Cerebellar cortex (tissue), 1 donor: ENCODE measurements around the gene KRT2.

Experiments
- DNase-seq: peaks from one replicate; pipeline ENCODE4 v3.0.0-alpha.2; 2015; ENCODE audit warnings: low spot score

The KRT2 gene

GRCh38 chr12:52663420-52663819, 11.4 kb upstream of the KRT2 start:
- no peak for DNase-seq

DNA sequence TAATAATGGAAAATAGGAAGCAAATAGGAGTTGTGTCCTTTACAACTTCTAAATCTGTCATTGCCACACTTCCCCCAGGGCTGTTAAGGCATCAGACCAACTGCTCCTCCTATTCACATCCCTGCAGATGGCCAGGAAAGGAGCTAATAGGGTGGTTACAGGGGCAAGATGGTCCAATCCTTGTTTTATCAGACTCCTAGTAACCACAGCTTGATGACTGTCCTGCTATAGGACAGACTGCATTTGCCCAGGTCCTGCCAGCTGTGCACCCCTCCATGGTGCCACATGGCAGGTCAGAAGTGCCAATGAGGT, 10.9 kb upstream of the KRT2 start:
- no peak for DNase-seq

DNA sequence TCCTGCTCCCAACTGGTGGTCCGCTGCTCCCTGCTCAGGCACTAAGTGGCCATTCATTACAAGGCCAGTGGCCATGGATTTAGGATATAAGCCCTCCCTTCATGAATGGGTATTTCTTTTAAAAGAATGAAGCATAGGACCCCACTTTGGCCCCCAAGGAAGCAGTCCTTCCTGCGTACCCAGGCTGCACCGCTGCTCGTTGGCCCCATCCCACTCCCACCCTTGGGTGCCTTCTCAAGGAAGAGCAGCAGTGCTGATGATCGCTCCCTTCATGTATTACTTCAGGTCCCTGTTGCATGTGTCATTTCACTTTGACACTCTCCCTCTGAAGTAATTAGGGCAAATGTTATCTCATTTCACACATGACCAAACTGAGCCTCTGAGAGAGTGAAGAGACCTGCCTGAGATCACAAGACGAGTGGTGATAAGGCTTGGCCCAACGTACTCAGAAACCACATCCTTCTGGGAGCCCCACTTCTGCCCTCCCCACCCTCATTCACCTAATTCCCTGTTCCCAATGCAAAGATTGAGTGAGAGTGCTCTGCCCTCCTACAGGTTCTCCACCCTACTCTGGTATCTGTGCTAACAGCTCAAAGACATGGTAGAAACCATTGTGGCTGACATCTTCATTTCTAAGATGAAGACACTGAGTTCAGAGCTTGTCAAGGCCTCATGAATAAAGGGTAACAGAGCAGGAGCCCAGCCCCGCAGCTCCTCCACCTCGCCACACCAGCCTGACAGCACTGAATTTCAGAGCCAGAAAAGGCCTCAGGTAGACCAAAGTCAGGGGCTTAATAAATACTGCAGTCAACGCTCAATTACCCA, 10.3 kb upstream of the KRT2 start:
- DNase-seq, result no peak

- no peak for DNase-seq
Observed at GRCh38 chr12:52661668-52662067, 9.7 kb upstream of the KRT2 start.

DNA sequence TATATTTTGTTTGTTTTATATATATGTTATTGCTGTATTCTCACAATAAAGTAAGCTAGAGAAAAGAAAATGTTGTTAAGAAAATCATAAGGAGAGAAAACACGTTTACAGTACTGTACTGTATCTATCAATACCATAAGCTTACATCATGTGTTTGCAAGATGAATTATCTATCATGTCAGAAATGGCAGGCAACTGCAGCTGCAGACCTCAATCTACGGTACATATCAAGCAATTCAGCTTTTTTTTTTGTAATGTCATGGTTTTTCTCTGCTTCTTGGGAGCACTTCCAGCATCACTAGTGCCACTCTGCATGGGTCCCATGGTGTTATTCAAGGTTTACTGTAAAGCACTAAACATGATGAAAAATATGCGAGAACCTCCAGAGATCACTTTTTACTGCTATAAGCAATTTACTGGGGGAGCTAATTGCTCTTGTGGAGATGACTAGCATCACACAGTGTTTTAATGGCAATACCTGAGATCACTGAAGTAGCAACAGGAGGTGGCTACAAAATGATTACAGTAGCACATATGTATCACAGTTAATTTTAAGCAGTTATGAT, 9.0 kb upstream of the KRT2 start:
- no peak for DNase-seq

GRCh38 chr12:52659951-52660350, 7.9 kb upstream of the KRT2 start:
- DNase-seq, result no peak

DNA sequence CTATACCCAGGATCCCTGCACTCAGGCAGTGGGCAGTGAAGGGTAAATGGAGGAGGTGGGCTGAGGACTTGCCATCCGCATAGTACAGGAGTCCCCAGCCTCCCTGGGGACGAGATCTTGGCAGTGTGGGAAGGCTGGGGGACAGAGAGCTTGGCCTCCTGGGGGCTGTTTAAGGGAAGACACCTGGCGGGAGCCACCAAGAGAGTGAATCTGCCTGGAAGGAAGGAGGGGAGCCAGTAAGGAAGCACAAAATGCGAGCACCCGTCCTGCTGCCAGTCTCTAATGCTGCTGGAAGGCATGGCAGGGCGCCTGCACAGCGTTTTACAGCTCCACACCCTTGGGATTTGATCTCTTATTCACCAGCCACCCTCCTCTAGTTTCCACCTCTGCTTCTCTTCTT, 7.4 kb upstream of the KRT2 start:
- no peak for DNase-seq

DNA sequence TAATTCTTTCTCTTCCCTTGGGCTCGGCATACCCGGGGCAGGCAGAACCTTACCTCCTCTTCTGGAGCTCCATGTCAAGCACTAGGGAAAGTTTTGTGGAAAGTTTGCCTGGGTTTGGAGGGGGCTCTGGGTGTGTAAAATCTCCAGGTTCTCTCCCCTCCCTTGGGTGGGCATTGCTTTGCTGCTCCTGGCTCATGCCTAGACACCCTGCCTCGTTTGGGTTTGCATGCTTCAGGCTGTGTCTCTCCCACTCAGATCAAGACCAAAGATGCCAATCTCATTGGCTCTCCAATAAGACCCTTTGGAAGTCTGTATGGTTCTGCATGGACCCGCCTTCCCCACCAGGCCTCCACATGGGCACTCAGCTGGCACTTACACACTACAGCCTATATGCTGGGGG, 6.2 kb upstream of the KRT2 start:
- DNase-seq, result no peak

DNA sequence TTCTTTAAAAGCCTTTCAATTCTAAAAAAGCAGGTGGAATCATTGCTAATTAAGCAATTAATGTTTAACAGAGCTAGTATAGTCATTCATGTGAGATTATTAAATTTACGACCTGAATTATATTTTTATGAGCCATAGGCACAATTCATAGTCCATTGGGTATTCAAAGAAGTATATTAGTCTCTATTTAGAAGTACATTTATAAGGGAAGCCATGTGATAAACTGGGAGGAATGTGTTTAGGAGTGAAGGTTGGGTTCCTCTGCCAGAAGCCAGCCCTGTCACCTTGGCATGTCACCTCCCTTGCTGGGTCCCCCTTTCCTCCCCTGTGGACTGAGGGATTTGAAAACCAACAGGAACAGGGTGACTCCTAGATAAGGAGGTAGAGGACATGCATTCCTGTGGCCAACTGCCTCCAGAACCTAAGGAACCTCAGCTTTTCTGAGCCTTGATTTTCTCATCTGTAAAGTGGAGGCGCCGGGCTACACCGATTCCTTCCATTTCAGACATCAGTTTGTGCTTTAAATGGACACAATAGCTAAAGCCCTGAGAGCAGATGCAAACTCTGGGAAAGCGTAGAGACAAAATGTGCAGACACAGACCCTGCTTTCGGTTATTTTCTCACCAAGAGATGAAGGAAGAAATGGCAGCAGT, 5.4 kb upstream of the KRT2 start:
- no peak for DNase-seq

- no peak for DNase-seq
Observed at GRCh38 chr12:52656616-52657015, 4.6 kb upstream of the KRT2 start.

- DNase-seq, result no peak
Observed at GRCh38 chr12:52655720-52656124, 3.7 kb upstream of the KRT2 start.

DNA sequence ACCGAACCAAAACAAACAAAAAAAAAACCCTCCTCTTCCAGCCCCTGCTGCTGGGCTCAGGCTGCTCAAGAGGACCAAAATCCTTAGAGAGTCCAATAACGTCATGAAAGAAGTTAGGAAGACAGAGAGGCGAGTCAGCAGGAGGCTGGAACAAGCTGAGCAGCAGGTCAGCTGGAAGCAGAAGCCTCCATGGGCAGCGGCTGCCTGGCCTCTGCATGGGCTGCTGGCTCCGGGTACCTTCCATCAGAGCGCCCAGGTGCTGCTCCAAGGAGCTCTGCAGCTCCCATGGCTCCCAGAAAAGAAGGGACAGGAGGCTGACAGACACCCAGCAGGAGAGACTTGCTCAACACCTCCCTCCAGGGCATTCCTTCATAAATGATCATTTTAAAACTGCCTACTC, 3.2 kb upstream of the KRT2 start:
- no peak for DNase-seq

DNA sequence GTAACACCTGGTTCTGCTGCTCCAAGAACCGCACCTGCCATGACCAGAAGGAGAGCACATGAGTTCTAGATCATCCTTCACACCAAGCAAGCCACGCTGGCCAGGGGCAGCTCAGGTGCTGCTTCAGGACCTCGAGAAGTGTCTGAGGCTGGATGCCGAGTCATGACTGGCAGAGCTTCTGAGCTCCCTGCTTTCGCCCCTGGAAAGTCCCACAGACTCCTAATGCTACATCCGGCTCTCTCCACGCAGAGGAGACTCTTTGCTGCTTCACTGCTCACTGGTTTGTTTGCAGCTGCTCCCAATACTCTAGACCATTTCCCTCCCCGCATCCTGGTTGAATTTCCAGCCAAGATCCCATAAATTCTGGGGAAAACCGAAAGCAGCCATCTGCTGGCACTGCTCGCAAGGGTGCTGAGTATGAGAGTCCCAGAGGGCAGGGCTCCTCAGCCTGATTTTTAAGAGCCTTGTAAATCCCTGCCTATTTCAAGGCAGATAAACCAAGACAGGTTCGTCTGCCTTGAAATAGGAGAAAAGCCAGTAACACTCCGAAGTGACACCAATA, 1.4 kb downstream of the KRT2 start:
- no peak for DNase-seq

- DNase-seq, result no peak
Observed at GRCh38 chr12:52649066-52649465, 2.9 kb downstream of the KRT2 start.

DNA sequence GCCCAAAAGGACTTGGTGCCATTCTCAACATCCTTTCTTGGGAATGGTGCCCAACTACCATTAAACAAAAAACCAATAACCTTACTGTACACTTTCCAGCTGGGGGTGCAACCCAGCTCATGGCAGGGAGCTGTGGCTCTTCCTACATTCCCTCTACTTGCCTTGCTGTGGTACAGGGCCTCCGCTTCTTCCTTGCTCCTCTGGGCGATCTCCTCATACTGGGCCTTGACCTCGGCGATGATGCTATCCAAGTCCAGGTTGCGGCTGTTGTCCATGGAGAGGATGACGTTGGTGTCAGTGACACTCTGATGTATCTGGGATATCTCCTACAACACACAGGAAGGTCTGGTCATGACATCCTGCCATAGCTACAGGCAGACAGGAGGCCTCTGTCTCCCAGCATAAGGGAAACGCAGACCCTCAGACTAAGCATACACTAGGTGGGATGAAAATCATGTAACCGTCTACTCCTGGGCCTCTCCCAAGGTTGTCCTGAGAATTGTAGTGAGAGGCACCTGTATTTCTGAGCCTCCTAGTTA, 3.9 kb downstream of the KRT2 start:
- no peak for DNase-seq

DNA sequence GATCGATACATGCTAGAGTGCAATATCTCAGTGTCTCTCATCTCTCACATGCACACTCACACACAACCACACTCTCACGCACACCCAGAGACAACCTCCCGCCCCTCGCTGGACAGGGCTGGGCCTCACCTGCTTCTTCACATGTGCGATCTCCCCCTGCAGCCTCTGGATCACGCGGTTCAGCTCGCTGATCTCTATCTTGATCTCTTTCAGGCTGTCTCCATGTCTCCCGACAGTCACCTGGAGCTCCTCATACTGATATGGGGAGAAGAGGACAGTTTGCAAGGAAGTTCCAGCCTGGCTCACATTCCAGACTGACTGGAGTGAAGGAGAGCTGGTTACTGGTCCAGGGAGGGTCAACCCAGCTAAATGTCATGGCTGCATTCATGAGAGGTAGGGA, 4.4 kb downstream of the KRT2 start:
- DNase-seq, result no peak

- no peak for DNase-seq
Observed at GRCh38 chr12:52646613-52647012, 5.4 kb downstream of the KRT2 start.

DNA sequence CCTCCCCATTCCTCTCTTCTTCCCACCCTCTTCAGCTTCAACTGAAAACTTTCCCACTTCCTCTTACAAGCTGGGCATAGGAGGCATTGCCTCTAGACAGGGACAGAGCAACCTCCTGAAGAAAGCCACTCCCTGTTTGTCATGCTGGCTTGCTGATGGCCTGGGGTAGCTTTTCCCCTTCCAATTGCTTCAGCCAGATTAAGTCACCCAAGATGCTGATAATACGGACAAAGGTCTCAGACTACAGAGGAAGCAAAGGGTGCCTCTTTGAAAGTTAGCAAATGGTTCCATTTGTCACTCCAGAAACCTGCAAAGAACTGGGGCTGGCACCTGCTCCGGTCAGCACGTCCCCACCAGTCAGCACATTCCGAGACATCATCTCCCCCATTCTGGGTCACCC, 6.0 kb downstream of the KRT2 start:
- DNase-seq, result no peak

DNA sequence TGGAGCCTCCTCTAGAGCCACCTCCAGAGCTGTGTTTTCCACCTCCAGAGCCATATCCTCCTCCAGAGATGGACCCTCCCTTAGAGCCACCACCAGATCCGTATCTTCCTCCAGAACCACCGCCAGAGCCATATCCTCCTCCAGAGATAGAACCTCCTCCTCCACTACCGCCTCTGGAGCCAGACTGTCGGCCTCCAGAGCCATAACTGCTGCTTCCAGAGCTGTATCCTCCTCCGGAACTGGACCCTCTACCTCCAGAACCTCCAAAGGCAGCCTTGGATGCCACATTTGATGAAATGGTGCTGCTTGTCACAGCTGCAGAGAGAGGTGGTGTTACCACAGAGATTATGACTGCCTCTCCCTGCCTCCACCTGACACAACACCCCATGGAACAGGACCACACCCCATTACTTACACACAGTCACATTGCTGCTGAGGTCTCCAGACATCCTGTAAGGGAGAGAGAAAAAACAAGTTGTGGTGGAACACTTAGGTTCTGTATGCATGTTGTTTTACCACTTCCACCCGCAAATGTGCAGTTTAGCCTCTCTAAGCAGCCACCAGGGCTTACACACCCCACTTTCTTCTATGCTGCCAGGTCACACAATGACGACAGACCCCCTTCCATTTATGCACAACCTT, 6.8 kb downstream of the KRT2 start:
- no peak for DNase-seq

- no peak for DNase-seq
Observed at GRCh38 chr12:52644078-52644415, 8.0 kb downstream of the KRT2 start.

GRCh38 chr12:52643233-52644077, 8.6 kb downstream of the KRT2 start:
- no peak for DNase-seq

GRCh38 chr12:52641468-52641867, 10.5 kb downstream of the KRT2 start:
- no peak for DNase-seq
